CD14-positive monocyte (primary cell): ENCODE results near the gene CKAP2L. TPM values are rescaled to one million over a fixed set of nuclear protein-coding genes. Genes with fewer than 3 reads are reported as not detected.

Experiments
- DNase-seq, 3 donors: peaks; one replicate each; pipeline ENCODE4 v3.0.0-alpha.2; 2011 to 2022
- H2AFZ ChIP-seq: 2 replicates; pipeline ENCODE4 v1.6.0; 2012; ENCODE audit warnings: mild to moderate bottlenecking, low read depth, low read length, inconsistent platforms; ENCODE audit not compliant: insufficient read depth, poor library complexity, severe bottlenecking
- H3K27ac ChIP-seq, 2 donors: 1 replicate in 1 of 2; 2 replicates in 1 of 2; pipeline ENCODE4 v1.5.1; 2012 to 2013; ENCODE audit warnings: low read length in 2 of 2, control low read depth in 1 of 2, inconsistent platforms in 1 of 2, low read depth in 1 of 2, mild to moderate bottlenecking in 1 of 2
- H3K27me3 ChIP-seq, 2 donors: one replicate each; pipeline versions ENCODE4 v1.6.0 to v1.6.1; 2011 to 2013; ENCODE audit warnings: low read length in 2 of 2; ENCODE audit not compliant: control insufficient read depth in 2 of 2, insufficient read depth in 2 of 2
- H3K36me3 ChIP-seq, 2 donors: replicated peaks in 1 of 2; 1 replicate in 1 of 2; 2 replicates in 1 of 2; pipeline versions ENCODE4 v1.5.1 to v1.6.1; 2012 to 2013; ENCODE audit warnings: low read length in 2 of 2, control low read depth in 1 of 2, inconsistent platforms in 1 of 2, mild to moderate bottlenecking in 1 of 2; ENCODE audit not compliant: insufficient read depth in 2 of 2, control insufficient read depth in 1 of 2
- H3K4me1 ChIP-seq, 2 donors: 1 replicate in 1 of 2; 2 replicates in 1 of 2; pipeline versions ENCODE4 v1.5.1 to v1.6.1; 2012 to 2013; ENCODE audit warnings: low read length in 2 of 2, control low read depth in 1 of 2, inconsistent platforms in 1 of 2, mild to moderate bottlenecking in 1 of 2, moderate library complexity in 1 of 2; ENCODE audit not compliant: insufficient read depth in 2 of 2, control insufficient read depth in 1 of 2
- H3K4me2 ChIP-seq: replicated peaks from 2 replicates; pipeline ENCODE3; 2012; ENCODE audit warnings: low read length, moderate library complexity, mild to moderate bottlenecking; ENCODE audit not compliant: poor library complexity, severe bottlenecking; ENCODE audit errors: extremely low read depth
- H3K4me3 ChIP-seq, 3 experiments: fragments of 200-600 bp in 1 of 3; sonication (generic) in 1 of 3; replicated peaks in 1 of 3; 1 replicate in 2 of 3; 2 replicates in 1 of 3; pipeline ENCODE4 v1.5.1; 2011 to 2013; ENCODE audit warnings: low read length in 3 of 3, mild to moderate bottlenecking in 3 of 3, control low read depth in 2 of 3, low read depth in 2 of 3, inconsistent platforms in 1 of 3, moderate library complexity in 1 of 3
- H3K79me2 ChIP-seq: 2 replicates; pipeline ENCODE4 v1.6.0; 2012; ENCODE audit warnings: mild to moderate bottlenecking, control low read depth, inconsistent platforms, low read length, moderate library complexity; ENCODE audit not compliant: insufficient read depth
- H3K9ac ChIP-seq: 2 replicates; pipeline ENCODE4 v1.6.0; 2017; ENCODE audit warnings: low read length, mild to moderate bottlenecking; ENCODE audit not compliant: insufficient read depth, poor library complexity, severe bottlenecking
- H3K9me3 ChIP-seq, 2 donors: replicated peaks in 1 of 2; 1 replicate in 1 of 2; 2 replicates in 1 of 2; pipeline versions ENCODE4 v1.5.1 to v1.6.1; 2012 to 2013; ENCODE audit warnings: low read length in 2 of 2, control low read depth in 1 of 2; ENCODE audit not compliant: control insufficient read depth in 1 of 2, insufficient read depth in 1 of 2
- H4K20me1 ChIP-seq: 2 replicates; pipeline ENCODE4 v1.6.0; 2012; ENCODE audit warnings: mild to moderate bottlenecking, low read length, control low read depth, moderate library complexity; ENCODE audit not compliant: insufficient read depth
- H3K27ac Mint-ChIP-seq, 7 donors: one replicate each; pipeline ENCODE4 v1.8.0; 2020; ENCODE audit warnings: mild to moderate bottlenecking in 7 of 7, mixed read lengths in 7 of 7, moderate library complexity in 6 of 7, inconsistent platforms in 2 of 7
- H3K27me3 Mint-ChIP-seq, 3 donors: one replicate each; pipeline ENCODE4 v1.8.0; 2021 to 2022; ENCODE audit warnings: low read depth in 3 of 3, mild to moderate bottlenecking in 3 of 3, mixed read lengths in 3 of 3, moderate library complexity in 3 of 3, inconsistent platforms in 1 of 3
- H3K36me3 Mint-ChIP-seq, 2 donors: one replicate each; pipeline ENCODE4 v1.8.0; 2020; ENCODE audit warnings: mixed read lengths in 2 of 2, inconsistent platforms in 1 of 2, mild to moderate bottlenecking in 1 of 2
- H3K4me1 Mint-ChIP-seq: one replicate; pipeline ENCODE4 v1.8.0; 2020; ENCODE audit warnings: mild to moderate bottlenecking, mixed read lengths
- H3K4me3 Mint-ChIP-seq, 2 donors: one replicate each; pipeline ENCODE4 v1.8.0; 2020; ENCODE audit warnings: mild to moderate bottlenecking in 2 of 2, mixed read lengths in 2 of 2, moderate library complexity in 1 of 2
- H3K9me3 Mint-ChIP-seq, 7 donors: one replicate each; pipeline ENCODE4 v1.8.0; 2020 to 2022; ENCODE audit warnings: mixed read lengths in 7 of 7, mild to moderate bottlenecking in 6 of 7, moderate library complexity in 6 of 7, inconsistent platforms in 2 of 7
- WGBS: methylation state at CpG from one replicate; pipeline ENCODE4 v1.1.5; 2013; ENCODE audit warnings: missing lambda C conversion rate; ENCODE audit not compliant: insufficient coverage; 5-methylcytosine and 5-hydroxymethylcytosine counted together
- intact Hi-C, 2 donors: fragments of 100-400 bp; cut with micrococcal nuclease; formaldehyde crosslinking; loops; one replicate each; pipeline versions ENCODE4 v1.15.0 to v1.15.1; 2023
- polyA plus RNA-seq, 3 donors: library from polyadenylated mRNA; depleted of rRNA in 1 of 3; unstranded in 2 of 3; stranded (reverse) in 1 of 3; fragments of 300-500 nt in 2 of 3; fragments of >200 nt in 1 of 3; fragmentation: Illumina TruSeq in 2 of 3; gene quantifications; 1 replicate in 2 of 3; 2 replicates in 1 of 3; pipeline ENCODE4 v1.2.3, GENCODE V29; 2012 to 2021
- TF ChIP-seq, protein P1 (sequence below): fragments of 200-600 bp; IDR thresholded peaks from one replicate; pipeline ENCODE4 v1.8.0; 2022; ENCODE audit warnings: antibody characterized with exemption, mild to moderate bottlenecking

The CKAP2L gene
- polyA plus RNA-seq, 3 donors: 0.04 to 0.24 TPM; not detected in 1

DNA sequence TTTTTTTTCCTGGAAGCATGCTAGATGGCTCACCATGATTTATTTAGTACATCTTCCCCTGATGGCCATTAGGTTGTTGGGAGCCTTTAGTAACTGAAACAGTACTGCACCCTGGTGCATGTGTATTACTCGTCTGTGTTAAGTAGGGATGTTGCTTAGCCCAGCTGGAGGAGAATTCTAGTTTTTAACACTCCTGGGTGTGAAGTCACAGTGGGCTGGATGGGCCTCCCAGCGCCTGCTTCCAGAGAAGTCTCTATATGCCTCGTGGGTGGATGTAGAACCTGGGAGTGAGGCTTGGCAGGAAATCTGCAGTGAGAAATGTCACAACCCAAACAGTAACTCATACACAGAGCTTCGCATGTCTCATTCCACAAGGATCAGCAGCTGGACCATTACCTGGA, 72.5 kb downstream of the CKAP2L start:
- H3K36me3 Mint-ChIP-seq: peaks cover 0 to 5% of the 10 kb centered on the region in 2 donors
- Histone ChIP-seq H3K4me1 (peaks cover 46 to 61% of the 10 kb centered on the region in 2 donors), H3K36me3 (no peaks in the 10 kb centered on the region), H3K9ac (no peak overlapping the region), H3K79me2 (no peaks in the 10 kb centered on the region), H3K27ac (peak overlapping the region; percentile 84 to 89), H4K20me1 (no peaks in the 10 kb centered on the region), H3K4me2 (peak overlapping the region; percentile 18), H3K4me3 (no peak overlapping the region), H3K9me3 (no peaks in the 10 kb centered on the region), H2AFZ (no peak overlapping the region), H3K27me3 (no peaks in the 10 kb centered on the region)
- H3K4me3 Mint-ChIP-seq: no peak overlapping the region
- intact Hi-C loops: loop anchor here (1.0 to 5.0 kb wide), 3 partner anchors 8 to 45 kb away; partner anchors contain the start of gene SLC20A1 (in 2 of the 2)
- WGBS: 83% methylated on average over 1 of the region's 4 CpGs
- DNase-seq: peak in 1 of 3 donors; percentile 16
- H3K9me3 Mint-ChIP-seq: peaks cover 0 to 2% (median 0%) of the 10 kb centered on the region in 7 donors
- peaks cover 0 to 3% (median 0%) of the 10 kb centered on the region in 3 donors for H3K27me3 Mint-ChIP-seq
- TF ChIP-seq, protein P1, sequence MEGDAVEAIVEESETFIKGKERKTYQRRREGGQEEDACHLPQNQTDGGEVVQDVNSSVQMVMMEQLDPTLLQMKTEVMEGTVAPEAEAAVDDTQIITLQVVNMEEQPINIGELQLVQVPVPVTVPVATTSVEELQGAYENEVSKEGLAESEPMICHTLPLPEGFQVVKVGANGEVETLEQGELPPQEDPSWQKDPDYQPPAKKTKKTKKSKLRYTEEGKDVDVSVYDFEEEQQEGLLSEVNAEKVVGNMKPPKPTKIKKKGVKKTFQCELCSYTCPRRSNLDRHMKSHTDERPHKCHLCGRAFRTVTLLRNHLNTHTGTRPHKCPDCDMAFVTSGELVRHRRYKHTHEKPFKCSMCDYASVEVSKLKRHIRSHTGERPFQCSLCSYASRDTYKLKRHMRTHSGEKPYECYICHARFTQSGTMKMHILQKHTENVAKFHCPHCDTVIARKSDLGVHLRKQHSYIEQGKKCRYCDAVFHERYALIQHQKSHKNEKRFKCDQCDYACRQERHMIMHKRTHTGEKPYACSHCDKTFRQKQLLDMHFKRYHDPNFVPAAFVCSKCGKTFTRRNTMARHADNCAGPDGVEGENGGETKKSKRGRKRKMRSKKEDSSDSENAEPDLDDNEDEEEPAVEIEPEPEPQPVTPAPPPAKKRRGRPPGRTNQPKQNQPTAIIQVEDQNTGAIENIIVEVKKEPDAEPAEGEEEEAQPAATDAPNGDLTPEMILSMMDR: no peak
- peak overlapping the region; percentile 94 to 99 (median 97) for H3K27ac Mint-ChIP-seq
- H3K4me1 Mint-ChIP-seq: peaks cover 53% of the 10 kb centered on the region

DNA sequence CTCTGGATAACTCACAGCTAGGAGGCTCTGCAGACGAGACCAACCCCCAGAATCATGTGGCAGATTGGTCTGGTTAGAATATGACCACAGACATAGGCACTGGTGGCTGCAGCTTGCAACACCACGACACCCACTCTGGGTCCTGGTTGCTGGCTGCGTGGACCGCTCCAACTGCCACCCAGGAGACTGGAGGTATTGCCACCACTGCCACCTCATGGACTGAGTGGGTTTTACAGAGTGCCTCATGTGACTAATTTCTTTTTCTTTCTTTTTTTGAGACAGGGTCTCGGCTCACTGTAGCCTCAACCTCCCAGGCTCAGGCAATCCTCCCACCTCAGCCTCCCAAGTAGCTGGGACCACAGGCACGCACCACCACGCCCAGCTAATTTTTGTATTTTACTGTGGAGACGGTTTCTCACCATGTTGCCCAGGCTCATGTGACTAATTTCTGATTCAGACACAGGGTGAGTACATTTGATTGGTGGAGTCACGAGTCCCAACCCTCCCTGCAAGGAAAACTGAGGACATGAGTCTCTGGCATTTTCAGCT, 73.5 kb downstream of the CKAP2L start:
- DNase-seq: peak; percentile 79 to 86 (median 80)
- Mint-ChIP-seq H3K36me3 (peaks cover 0 to 5% of the 10 kb centered on the region in 2 donors), H3K4me1 (peaks cover 58% of the 10 kb centered on the region), H3K27ac (peak overlapping the region; percentile 94 to 99 (median 97)), H3K9me3 (peaks cover 0 to 2% (median 0%) of the 10 kb centered on the region in 7 donors), H3K4me3 (peak overlapping the region; percentile 62 to 85), H3K27me3 (peaks cover 0 to 3% (median 0%) of the 10 kb centered on the region in 3 donors)
- TF ChIP-seq, protein P1: peak; percentile 90
- Histone ChIP-seq H3K4me2 (peak overlapping the region; percentile 59), H3K27me3 (no peaks in the 10 kb centered on the region), H3K9ac (peak overlapping the region; percentile 56), H3K9me3 (no peaks in the 10 kb centered on the region), H3K79me2 (no peaks in the 10 kb centered on the region), H2AFZ (peak overlapping the region; percentile 62), H3K27ac (peak overlapping the region; percentile 65 to 84), H3K36me3 (no peaks in the 10 kb centered on the region), H3K4me1 (peaks cover 54 to 69% of the 10 kb centered on the region in 2 donors), H4K20me1 (no peaks in the 10 kb centered on the region), H3K4me3 (peak overlapping the region in 1 of 3 experiments; percentile 33)
- WGBS: 0% methylated on average over 3 of the region's 9 CpGs
- intact Hi-C loops: loop anchor here (5.0 kb wide), 2 partner anchors 36 to 44 kb away; partner anchors contain the start of gene SLC20A1 (in 2 of the 2)
